GM18502 (cell line): Measurements from ENCODE around the gene BBLN.
"Not testable (repeated sequence)": the region's sequence is repeated elsewhere in the genome, so short reads cannot be mapped to it uniquely, and the experiment has no call there.

Experiments used
- ATAC-seq: cut with Tn5 transposase; IDR thresholded peaks from one replicate; pipeline ENCODE4 v1.9.1; 2021; ENCODE audit warnings: mild to moderate bottlenecking; ENCODE audit not compliant: unreplicated experiment, poor library complexity

BBLN gene

DNA sequence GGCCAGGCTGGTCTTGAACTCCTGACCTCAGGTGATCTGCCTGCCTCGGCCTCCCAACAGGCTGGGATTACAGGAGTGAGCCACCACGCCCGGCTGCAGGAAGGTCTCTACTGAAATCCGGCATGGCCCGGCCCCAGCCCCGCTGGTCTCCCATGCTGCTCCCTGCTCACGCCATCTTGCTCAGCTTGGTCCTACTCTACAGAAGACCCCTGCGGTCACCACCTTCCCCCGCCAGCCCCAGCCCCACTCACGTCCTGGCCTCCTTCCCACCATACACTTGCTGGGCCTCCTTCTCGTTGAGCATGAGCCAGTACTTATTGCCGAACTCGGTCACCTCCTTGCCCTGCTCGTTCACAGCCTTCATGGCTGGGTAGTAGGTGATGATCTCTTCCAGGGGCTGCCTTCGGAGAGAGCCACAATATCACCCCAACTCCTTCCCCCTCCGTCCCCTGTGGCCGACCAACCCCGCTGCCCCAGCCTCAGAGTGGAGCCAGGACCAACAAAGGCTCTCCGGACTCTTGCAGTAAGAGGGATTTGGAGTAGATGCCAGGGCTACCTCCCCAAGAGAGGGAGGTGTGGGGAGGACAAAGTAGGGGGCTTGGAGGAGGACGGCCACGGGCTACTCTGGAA is 36.5 kb upstream of the BBLN start:
- no peak for ATAC-seq

DNA sequence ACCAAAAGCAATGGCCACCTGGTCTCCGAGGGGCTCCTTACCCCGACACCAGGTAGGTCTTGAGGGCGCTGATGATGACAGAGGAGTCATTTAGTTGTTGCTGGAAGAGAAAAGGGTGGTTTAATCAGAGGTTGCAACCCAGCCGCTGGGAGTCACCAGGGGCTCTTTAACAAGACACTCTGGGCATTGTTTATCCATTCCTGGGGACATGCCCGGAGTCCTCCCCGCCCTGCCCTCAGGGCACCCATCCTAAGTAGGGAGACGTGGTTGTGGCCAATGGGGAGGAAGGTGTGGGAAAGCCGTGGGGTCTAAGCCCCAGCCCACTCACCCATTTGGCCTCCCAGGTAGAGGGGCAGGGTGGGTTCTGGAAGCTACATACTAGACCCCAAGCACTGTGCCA is 35.6 kb upstream of the BBLN start:
- no peak for ATAC-seq

DNA sequence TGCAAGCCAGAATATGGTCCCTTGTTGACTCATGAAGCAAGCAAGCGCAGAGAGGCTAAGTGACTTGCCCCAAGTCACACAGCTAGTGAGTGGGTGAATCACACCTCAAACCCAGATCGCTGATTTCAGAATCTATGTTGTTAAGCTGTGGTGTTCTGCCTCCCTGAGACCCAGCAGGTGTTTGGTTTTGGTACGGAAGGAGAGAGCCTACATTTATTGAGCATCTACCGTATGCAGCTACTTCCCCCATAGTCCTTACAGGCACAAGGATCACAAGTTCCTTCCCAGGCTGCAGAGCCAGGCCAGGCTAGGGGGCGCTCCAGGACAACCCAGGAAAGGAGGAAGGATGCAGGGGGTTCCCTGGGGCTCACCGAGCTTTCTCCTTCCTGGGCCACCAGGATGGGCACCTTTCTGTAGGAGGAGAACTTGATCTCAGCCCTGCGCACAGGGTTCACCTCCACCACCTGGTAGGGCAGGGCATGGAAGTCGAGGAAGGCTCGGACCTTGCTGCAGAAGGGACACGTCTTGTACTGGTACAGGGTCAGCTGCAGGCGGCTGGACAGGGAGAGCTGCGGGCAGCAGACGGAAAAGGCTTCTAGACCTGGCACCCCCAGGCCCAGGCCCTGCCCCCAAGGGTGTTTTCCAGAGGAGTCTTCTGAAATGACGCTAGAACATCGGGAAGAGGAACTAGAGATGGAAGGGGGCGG is 35.0 kb upstream of the BBLN start:
- ATAC-seq = no peak

DNA sequence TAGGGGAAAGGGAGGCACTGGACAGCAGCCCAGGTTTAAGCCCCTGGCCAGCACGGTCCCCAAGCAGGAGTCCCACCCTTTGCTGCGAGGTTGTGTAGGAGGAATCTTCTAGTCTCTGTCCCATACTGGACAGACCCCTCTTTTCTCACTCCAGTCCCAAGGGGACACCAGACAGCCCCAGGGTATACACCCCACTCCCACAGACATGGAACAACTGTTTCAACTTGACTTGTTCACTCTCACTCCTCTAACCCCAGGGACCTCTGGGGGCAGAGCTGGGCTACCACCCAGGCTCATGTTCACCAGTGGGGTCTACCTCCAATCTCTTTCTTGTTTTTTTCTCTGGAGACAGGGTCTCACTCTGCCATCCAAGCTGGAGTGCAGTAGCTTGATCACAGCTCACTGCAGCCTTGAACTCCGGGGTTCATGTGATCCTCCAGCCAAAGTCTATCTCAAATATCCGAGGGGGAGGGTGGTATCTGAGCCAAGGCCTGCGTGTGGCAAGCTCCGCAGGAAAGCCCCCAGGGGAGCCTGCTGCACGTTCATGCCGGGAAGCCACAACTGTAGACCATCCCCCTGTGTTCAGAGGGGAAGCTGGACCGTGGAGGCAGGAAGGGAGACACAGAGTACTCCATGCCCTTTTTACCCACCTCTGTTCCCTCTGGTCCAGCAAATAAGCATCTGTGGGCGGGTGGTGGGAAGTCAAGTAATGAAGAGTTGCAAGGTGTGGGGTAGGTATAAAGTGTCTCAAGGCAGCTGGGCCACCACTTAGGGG is 34.3 kb upstream of the BBLN start:
- no peak for ATAC-seq

DNA sequence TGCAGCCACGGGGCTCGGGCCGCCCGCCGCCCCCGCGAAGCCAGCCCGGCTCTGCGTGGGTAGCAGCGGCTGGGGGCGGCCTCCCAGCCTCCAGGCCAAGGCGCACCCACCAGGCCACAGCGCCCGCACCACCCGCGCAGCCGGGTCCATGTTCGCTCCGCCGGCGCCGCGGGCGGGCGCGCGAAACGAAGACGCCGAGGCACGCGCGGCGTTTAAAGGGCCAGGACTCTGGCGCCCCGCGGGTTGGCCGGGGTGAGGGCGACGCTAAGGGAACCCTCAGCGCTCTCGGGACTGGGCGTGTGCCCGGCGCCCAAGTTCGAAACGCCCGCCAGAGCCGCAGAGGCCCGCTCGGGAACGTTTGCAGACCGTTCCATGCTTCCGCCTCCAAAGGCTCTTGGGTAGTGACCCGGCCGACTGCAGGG is 32.5 kb upstream of the BBLN start, which contains the start of gene PTGES2:
PTGES2 (minus strand) TSS at position 162 of the 422 bp plus-strand sequence; CDS start at position 150, 12 bp downstream.
- peak; percentile 62 for ATAC-seq

DNA sequence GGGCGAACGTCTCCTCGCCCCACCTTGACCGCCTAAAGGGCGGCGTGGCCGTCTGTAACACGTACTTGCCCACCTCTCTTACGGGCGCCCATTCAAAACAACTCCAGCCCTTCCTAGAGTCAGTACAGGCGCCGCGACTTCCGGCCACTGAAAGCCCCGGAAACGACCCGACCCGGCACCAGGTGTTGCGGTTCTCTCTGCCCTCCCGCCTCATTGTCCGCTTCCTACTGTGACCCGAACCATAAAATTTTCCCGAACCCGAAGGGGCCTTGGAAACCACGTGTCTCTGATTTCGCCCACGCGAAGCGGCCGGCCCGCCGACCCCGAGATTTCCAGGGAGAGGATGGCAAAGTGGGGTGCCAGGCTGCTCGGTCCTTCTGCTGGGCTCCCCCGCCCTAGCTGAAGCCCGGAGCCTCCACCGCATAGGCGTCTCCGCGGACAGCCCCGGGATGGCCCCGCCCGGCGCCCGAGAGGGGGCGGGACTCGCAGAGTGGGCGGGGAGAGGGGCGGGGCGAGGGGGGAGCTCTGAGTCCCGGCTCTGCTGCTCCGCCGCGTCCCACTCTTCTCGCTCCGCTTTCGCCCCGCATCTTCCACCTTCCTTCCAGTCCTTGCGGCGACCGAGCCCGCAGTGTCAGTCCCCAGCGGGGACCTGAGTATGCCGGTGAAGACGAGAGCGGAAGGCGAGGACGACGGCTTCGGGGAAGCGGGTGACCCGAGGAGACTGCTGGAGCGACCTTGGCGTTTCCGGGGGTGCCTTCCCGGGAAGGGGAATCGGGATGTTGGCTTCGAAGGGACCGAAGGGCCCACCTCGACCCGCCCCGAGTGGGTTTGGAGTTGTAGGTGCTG is 31.9 kb upstream of the BBLN start:
- peak; percentile 66 for ATAC-seq

DNA sequence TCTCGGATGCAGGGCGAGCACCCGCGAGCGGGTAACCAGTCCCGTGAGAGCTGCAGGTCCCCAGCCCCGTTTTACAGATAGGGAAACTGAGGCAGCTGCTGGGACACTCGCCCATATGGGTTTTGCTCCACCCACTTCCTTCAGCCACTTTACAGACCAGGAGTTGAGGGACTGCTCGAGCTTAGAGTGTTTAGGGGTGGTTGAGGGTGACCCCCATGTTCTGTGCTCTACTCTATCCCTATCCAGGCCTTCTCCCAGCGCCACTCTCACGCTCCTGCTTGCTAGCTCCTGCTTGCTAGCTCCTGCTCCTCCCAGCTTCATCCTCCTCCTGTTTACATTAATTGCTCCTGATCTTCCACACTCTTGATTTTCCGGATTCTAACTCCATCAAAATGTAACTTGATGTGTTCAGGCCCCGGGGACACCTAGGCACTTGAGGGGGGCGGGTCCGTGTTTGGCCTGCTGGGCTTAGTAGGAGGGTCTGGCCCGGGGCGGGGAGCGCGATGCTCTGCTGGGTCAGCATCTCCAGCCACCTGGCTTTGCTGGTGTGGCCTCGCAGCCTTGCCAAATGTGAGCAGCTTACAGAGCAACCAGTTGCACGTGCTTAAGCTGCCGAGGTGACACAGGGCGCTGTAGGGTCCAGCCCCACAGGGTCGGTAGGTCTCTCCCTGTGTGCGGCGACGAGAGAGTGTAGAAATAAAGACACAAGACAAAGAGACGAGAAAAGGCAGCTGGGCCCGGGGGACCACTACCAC is 31.1 kb upstream of the BBLN start:
- no peak for ATAC-seq

DNA sequence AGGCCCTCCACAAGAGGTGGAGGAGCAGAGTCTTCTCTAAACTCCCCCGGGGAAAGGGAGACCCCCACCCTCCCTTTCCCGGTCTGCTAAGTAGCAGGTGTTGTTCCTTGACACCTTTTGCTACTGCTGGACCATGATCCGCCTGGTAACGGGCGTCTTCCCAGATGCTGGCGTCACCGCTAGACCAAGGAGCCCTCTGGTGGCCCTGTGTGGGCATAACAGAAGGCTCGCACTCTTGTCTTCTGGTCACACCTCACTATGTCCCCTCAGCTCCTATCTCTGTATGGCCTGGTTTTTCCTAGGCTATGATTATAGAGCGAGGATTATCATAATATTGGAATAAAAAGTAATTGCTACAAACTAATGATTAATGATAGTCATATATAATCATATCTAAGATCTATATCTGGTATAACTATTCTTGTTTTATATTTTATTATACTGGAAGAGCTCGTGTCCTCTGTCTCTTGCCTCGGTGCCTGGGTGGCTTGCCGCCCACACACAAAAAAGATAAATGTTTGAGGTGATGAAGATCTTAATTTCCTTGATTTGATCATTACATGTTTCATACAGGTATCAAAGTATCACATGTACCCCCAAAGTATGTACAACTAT is 30.0 kb upstream of the BBLN start:
- ATAC-seq = not testable (repeated sequence)

DNA sequence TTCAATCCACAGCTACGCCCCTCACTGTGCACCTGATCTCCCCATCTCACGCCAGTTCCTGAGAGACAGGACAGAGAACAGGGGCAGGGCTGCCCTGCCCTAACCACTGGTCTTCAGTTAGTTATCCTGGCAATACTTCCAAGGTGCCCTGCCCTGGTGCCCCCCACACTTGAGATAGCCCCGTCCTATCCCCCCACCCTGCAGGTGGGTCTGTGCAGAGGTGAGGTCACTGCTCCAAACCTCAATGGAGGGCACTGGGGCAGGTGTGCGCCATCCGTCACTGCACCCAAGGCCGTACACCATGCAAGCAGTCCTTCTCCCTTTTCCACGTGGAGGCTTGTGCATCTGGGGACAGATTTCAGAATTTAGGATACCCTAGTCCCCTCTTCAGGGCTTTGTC is 29.4 kb upstream of the BBLN start:
- not testable (repeated sequence) for ATAC-seq

DNA sequence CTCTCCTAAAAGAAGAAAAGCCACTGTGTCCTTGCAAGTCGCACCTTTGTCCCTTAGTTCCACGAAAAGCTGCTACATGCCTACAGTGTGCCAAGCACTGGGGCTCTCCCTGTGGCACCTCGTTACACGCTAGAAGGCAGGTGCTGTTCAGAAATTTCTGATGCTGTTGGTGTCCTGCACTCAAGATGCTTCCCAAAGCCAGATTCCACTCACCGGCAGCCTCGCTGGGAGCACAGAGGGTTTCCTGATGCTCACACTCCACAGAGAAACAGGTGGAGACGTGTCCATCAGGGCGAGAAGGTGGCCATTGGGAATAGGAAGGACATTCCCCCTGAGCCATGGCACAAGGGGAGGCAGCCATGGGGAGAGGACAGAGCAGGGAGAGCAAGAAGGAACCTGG is 28.7 kb upstream of the BBLN start:
- ATAC-seq = not testable (repeated sequence)

DNA sequence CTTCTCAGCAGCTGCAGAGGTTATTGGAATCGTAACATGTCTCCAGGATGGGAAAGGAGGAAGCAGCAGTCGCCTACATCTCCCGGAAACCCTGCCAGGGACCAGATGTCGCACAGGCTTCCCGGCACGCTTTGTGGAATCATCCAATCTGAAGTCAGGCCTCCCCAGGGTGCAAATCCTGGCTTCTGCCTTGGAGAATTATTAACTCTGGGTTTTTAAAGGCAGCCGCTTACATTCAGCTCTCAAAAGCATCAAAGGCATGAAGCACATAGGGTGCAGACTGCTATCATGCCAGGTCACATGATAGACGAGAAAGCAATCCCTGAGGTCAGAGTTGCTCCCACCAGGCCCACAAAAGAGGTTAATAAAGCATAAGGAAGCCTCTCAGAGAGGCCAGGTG is 27.9 kb upstream of the BBLN start:
- ATAC-seq = not testable (repeated sequence)

DNA sequence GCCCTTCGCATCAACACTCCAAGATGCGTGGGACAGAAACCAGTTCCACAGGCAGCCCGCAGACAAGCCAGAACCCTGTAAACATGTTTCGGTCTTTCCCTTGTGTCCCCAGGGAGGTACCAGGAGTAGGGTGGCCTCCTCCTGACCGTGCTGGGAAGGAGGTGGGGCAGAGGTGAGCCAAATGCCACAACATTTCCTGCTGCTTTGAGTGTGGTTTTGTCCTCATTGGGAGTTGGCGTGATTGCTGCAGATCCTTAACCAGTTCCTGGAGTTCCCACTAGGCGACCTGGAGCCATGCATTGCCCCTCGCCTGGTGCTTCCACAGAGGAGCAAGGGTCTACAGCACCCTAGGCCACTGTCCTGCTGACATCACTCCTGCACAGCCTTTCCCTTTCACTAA is 24.5 kb upstream of the BBLN start:
- ATAC-seq = not testable (repeated sequence)

DNA sequence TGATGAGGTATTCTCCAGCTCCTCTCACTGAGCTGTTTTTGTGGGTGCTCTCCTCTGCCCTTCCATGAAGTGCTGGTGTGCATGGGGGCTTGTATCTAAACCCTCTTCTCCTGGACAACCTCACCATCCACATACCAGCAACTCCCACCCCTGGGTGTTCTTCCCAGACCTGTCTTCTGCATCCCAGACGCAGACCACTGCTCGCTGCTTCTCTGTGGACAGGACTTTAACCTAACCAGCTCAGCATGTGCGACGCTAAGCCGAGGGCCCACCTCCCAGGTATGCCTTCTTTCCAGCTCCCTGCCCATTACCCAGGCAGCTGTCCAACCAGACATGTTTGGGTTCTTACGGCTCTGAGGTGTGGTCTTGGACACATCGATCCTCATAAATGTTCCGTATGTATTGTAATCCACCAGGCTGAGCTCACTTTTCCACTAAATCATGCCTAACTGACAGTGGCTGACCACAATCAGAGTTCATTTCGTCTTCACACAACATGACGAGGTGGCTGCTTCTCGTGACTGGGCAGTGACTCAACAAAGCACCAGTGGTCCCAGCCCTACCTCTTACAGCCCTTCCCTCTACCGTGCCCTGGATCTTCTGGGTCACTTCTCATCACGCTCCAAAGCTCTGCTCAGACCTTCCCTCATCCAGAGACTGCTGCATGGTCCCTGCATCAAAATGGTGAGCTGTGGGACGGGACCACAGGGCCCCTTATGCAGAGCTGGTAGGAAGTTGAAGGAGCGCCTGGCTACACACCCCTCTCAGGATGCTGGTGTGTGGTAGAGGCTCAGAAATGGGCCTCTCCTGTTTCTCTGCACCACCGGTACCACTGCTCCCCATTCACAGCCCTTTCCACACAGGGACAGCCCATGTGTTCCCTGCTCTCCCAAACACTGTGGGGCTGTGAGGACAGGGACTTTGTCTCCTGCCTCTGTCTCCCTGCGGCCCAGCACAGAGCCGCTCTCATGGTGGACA is 23.0 kb upstream of the BBLN start:
- no peak for ATAC-seq

DNA sequence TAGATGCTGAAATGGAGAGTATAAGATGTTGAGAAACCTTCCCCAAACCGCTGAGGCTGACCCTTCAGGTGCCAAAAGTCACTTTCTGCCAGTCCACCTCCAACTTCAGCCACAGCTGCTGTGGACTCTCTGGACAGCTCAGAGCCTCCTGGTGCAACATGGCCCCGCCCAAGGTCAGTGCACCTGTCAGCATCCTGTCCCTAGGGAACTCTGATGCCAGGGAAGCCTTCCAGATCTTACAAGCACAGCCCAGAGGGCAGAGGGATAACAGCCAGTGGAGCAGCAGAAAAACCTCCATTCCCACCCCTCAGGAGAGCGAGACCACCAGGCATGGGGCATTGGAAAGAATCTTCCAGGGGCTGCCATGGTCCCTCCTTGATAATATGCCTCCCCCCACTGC is 22.1 kb upstream of the BBLN start:
- no peak for ATAC-seq

DNA sequence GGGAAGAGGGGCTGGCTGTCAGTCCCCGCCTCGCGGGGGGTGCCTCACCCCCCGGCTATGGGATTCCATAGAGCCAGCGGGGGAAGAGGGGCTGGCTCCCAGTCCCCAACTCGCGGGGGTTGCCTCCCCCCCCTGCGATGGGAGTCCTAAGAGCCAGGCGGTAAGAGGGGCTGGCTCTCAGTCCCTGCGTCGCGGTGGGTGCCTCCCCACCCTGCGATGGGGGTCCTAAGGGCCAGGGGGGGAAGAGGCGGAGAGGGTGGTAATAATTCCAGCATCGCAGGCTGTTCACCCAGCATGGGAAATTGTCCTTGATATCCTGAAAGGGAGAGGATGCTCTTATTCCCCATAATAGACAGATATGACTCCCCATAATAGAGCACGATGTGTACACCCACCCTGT is 20.4 kb upstream of the BBLN start:
- ATAC-seq = no peak

DNA sequence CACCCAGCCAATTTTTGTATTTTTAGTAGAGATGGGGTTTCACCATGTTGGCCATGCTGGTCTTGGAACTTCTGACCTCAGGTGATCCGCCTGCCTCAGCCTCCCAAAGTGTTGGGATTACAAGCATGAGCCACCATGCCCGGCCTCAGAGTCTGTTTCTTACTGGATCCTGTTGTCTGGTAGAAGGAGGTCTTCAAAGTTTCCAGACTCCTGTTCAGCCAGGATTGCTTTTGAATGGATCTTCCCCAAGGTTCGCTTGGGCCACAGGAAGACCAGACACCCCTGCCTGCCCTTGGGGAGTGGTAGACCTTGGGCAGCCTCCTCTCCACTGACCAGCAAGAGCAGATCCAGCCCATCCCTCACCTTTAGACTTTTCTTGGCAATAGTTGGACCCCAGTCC is 18.5 kb upstream of the BBLN start:
- ATAC-seq = no peak

DNA sequence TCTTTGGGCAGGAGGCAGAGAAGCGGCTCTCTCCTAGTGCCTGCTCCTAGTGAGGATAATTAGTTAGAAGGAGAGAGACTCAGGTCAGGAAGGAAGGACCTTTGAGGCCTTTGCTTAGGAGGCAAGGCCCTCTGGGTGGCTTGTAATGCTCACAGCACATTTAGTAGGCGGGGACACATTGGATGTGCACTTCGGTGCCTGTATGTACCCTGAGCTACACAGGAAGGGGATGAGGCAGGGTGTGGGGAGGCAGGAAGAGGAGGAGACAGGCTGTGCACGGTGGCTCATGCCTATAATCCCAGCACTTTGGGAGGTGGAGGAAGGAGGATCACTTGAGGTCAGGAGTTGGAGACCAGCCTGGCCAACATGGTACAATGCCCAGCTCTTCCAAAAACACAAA is 18.0 kb upstream of the BBLN start:
- ATAC-seq = no peak

DNA sequence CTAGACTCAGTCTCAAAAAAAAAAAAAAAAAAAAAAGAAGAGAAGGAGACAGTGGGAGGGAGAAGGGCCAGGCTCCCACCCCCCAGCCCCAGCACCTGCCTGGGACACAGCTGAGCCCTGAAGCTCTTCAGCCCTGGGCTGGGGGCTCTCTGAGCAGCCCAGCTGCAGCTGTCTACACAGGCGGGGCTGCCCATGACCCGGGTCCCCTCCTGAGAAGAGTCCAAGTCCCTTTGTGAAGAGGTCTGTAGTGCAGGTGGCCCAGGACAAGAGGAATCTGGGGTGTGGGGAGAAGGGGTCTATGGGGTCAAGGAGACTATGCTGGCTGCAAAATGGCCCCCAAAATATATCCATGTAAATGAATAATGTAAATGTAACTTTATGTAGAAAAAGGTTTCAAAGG is 17.5 kb upstream of the BBLN start:
- ATAC-seq = no peak
